ENCODE measurements around the gene ELMO2.

The ELMO2 gene

DNA sequence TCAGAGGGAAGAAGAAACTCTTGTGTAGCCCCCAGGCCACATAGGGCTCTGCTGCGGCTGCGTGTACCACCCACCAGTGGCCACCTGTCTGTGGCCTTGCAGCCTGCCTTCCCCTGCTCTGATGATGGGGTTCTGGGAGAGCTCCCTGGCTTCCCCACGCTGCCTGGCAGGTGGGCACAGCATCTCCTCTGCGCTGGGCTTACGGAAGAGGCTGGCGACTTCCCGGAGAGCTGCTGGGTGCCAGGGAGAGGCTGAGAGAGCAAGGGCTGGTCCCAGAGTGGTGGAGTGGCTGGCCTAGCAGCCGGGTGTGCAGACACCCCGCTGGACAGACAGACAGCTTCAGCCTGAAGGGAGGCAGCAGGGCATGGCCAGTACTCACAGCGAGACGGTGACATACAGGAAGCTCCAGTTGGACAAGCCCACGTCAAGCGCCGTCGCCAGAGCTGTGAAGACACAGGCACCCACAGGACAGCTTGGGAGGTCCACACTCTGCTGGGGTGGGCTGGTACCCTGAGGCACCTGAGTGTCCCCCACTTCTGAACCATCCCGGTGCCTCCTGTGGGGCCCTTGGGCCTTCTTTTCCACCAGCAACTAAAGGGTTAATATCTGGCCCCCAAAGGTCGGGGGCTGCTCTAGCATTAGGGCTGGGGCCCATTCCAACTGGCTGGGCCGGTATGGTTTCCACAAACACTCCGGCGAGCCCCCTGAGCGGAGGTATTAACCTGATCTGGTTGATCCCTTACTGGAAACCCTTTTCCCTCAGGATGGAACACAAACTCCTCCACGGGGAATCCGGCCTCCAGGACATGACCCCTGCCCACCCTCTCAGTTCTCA lies 50.0 kb downstream of the ELMO2 start:
- Histone ChIP-seq H3K27me3 (ENCODE audit: control insufficient read depth, low read length) (no peaks in the 10 kb centered on the region), H3K9me3 (ENCODE audit: control insufficient read depth, insufficient read depth, low read length) (no peaks in the 10 kb centered on the region), H4K20me1 (ENCODE audit: control insufficient read depth, insufficient read depth, low read depth, low read length) (no peaks in the 10 kb centered on the region; the same call in 1 of the 2 replicates), H3K27ac (ENCODE audit: low read depth, low read length) (no peak overlapping the region), H3K36me3 (ENCODE audit: control insufficient read depth, low read length) (peaks cover 9% of the 10 kb centered on the region), H3K79me2 (ENCODE audit: control insufficient read depth, low read length) (peaks cover 19% of the 10 kb centered on the region), H3K4me3 (ENCODE audit: low read length) (no peak overlapping the region), H3K4me1 (ENCODE audit: control insufficient read depth, low read length) (no peaks in the 10 kb centered on the region), H3F3A (ENCODE audit: control insufficient read depth, insufficient read depth) (no peaks in the 10 kb centered on the region), H3K4me2 (ENCODE audit: low read length) (no peak overlapping the region), H3K9me2 (replicated peaks; ENCODE audit: control insufficient read depth, low read length) (no peaks in the 10 kb centered on the region)
- TF ChIP-seq EZH2phosphoT487 (IDR thresholded peaks at IDR 0.05; ENCODE audit: borderline replicate concordance, low read length): no peak
- TF ChIP-seq, protein P1, sequence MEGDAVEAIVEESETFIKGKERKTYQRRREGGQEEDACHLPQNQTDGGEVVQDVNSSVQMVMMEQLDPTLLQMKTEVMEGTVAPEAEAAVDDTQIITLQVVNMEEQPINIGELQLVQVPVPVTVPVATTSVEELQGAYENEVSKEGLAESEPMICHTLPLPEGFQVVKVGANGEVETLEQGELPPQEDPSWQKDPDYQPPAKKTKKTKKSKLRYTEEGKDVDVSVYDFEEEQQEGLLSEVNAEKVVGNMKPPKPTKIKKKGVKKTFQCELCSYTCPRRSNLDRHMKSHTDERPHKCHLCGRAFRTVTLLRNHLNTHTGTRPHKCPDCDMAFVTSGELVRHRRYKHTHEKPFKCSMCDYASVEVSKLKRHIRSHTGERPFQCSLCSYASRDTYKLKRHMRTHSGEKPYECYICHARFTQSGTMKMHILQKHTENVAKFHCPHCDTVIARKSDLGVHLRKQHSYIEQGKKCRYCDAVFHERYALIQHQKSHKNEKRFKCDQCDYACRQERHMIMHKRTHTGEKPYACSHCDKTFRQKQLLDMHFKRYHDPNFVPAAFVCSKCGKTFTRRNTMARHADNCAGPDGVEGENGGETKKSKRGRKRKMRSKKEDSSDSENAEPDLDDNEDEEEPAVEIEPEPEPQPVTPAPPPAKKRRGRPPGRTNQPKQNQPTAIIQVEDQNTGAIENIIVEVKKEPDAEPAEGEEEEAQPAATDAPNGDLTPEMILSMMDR (IDR thresholded peaks at IDR 0.05; ENCODE audit: low read depth, low read length, poor library complexity, severe bottlenecking): no peak

DNA sequence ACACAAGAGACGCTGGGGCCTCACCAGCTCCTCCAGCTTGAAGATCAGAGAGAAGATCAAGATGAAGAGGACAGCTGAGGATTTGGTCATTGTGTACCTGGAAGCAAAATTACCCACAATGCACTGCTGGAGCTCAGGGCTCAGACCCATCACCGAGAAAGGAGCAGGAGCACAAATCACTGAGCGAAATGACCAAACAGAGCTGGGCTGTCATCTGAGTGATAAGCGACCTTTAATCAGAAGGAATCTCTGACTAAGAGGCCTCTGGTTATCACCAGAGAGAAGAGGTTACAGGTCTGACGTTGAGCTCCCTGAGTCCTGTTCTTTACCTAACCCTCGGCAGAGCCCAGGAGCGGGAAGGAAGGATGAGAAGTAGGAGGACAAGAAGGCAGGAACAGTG lies 50.6 kb downstream of the ELMO2 start:
- Histone ChIP-seq H3K4me2 (ENCODE audit: low read length) (no peak overlapping the region), H3K36me3 (ENCODE audit: control insufficient read depth, low read length) (peaks cover 8% of the 10 kb centered on the region), H3K4me1 (ENCODE audit: control insufficient read depth, low read length) (peaks cover 4% of the 10 kb centered on the region)

DNA sequence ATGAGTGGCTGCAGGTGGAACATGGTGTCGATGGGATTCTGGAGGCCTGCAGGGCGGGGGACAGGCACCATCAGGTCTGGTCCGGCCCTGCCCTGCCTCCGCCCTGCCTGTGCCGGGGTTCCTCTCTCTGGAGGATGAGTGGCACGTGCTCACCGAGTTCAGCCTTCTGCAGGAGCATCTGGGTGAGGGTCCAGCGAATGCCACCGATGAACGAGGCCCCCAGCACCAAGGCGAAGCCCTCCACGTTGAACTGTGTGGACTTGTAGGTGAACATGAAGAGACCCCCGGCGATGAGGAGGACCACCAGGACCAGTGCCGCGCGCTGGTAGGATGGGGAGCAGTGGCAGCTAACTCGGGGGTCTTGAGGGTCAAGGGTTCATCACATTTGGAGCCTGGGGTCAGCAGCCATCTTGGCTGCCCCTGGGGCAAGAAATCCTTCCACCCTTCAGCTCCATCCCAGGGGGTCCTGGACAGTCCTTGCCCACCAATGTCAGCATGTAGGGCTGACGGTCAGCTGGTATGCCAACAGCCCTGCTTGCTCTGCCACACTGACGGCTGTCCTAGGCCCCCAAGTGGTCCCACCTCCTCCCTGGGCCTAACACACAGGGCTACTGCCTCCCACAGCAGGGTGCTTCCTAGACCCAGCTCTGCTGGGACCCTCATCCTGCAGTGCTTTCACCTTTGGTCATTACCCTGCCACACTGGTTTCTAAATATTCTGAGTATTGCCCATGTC lies 51.3 kb downstream of the ELMO2 start:
- peaks cover 10% of the 10 kb centered on the region for H3K79me2 ChIP-seq (ENCODE audit: control insufficient read depth, low read length)
- H3K9me3 ChIP-seq (ENCODE audit: control insufficient read depth, insufficient read depth, low read length): no peaks in the 10 kb centered on the region
- TF ChIP-seq, protein P1 (IDR thresholded peaks at IDR 0.05; ENCODE audit: low read depth, low read length, poor library complexity, severe bottlenecking): no peak
- H3K4me3 ChIP-seq (ENCODE audit: low read length): no peak overlapping the region
- peaks cover 8% of the 10 kb centered on the region for H3K36me3 ChIP-seq (ENCODE audit: control insufficient read depth, low read length)
- no peak overlapping the region for H3K27ac ChIP-seq (ENCODE audit: low read depth, low read length)
- H3K4me2 ChIP-seq (ENCODE audit: low read length): no peak overlapping the region
- no peaks in the 10 kb centered on the region for H3K27me3 ChIP-seq (ENCODE audit: control insufficient read depth, low read length)
- no peaks in the 10 kb centered on the region for H3F3A ChIP-seq (ENCODE audit: control insufficient read depth, insufficient read depth)
- H4K20me1 ChIP-seq (ENCODE audit: control insufficient read depth, insufficient read depth, low read depth, low read length): no peaks in the 10 kb centered on the region; the same call in 1 of the 2 replicates
- H3K4me1 ChIP-seq (ENCODE audit: control insufficient read depth, low read length): peaks cover 11% of the 10 kb centered on the region
- no peaks in the 10 kb centered on the region for H3K9me2 ChIP-seq (replicated peaks; ENCODE audit: control insufficient read depth, low read length)

More for the DNA sequence above, 50.6 kb downstream of the ELMO2 start:
- Histone ChIP-seq H3K9me2 (replicated peaks; ENCODE audit: control insufficient read depth, low read length) (no peaks in the 10 kb centered on the region), H3K4me3 (ENCODE audit: low read length) (no peak overlapping the region), H3K79me2 (ENCODE audit: control insufficient read depth, low read length) (peaks cover 13% of the 10 kb centered on the region), H3K27me3 (ENCODE audit: control insufficient read depth, low read length) (no peaks in the 10 kb centered on the region), H3K27ac (ENCODE audit: low read depth, low read length) (no peak overlapping the region), H3F3A (ENCODE audit: control insufficient read depth, insufficient read depth) (no peaks in the 10 kb centered on the region), H3K9me3 (ENCODE audit: control insufficient read depth, insufficient read depth, low read length) (no peaks in the 10 kb centered on the region), H4K20me1 (ENCODE audit: control insufficient read depth, insufficient read depth, low read depth, low read length) (no peaks in the 10 kb centered on the region; the same call in 1 of the 2 replicates)
- no peak for TF ChIP-seq EZH2phosphoT487 (IDR thresholded peaks at IDR 0.05; ENCODE audit: borderline replicate concordance, low read length)
- TF ChIP-seq, protein P1 (IDR thresholded peaks at IDR 0.05; ENCODE audit: low read depth, low read length, poor library complexity, severe bottlenecking): no peak
